Thyroid gland (tissue), 4 donors: ENCODE results near the gene C5orf47. TPM values are rescaled to one million over a fixed set of nuclear protein-coding genes. Genes with fewer than 3 reads are reported as not detected.

Experiments
- DNase-seq, 2 donors: peaks; one replicate each; pipeline ENCODE4 v3.0.0-alpha.2; 2019
- H3K27ac ChIP-seq, 3 donors: fragments of 200-600 bp; sonication (generic); 1 replicate in 2 of 3; 2 replicates in 1 of 3; pipeline ENCODE4 v1.5.1; 2016 to 2019; ENCODE audit warnings: mild to moderate bottlenecking in 1 of 3, moderate library complexity in 1 of 3
- H3K27me3 ChIP-seq: fragments of 200-600 bp; sonication (generic); one replicate; pipeline ENCODE4 v1.5.1; 2019
- H3K36me3 ChIP-seq, 2 donors: fragments of 200-600 bp; sonication (generic); one replicate each; pipeline ENCODE4 v1.5.1; 2016 to 2019
- H3K4me1 ChIP-seq, 2 donors: fragments of 200-600 bp; sonication (generic); one replicate each; pipeline ENCODE4 v1.5.1; 2017 to 2019
- H3K4me3 ChIP-seq, 3 donors: fragments of 200-600 bp; sonication (generic); replicated peaks in 1 of 3; 1 replicate in 2 of 3; 2 replicates in 1 of 3; pipeline ENCODE4 v1.5.1; 2016; ENCODE audit warnings: mild to moderate bottlenecking in 1 of 3
- H3K9me3 ChIP-seq: fragments of 200-600 bp; sonication (generic); one replicate; pipeline ENCODE4 v1.5.1; 2017
- POLR2A ChIP-seq, 2 donors: fragments of 450-650 bp; IDR thresholded peaks; one replicate each; pipeline ENCODE4 v1.6.1; 2017; ENCODE audit warnings: antibody characterized with exemption in 2 of 2, mild to moderate bottlenecking in 2 of 2, moderate library complexity in 1 of 2
- WGBS, 2 donors: methylation state at CpG; one replicate each; pipeline ENCODE4 v1.1.5; 2017; 5-methylcytosine and 5-hydroxymethylcytosine counted together
- intact Hi-C: fragments of 100-400 bp; cut with DNase I; formaldehyde crosslinking; loops from one replicate; pipeline ENCODE4 v1.15.1; 2023
- total RNA-seq, 4 donors: library from RNA; depleted of rRNA; stranded (reverse); fragments of >200 nt; gene quantifications; one replicate each; pipeline ENCODE4 v1.2.3, GENCODE V29; 2016
- TF ChIP-seq, protein P1 (sequence below), 6 experiments: fragments of 200-600 bp in 3 of 6; fragments of 450-650 bp in 3 of 6; sonication (generic) in 3 of 6; IDR thresholded peaks; one replicate each; pipeline ENCODE4 v1.5.1; 2016 to 2019; ENCODE audit warnings: antibody characterized with exemption in 6 of 6, mild to moderate bottlenecking in 2 of 6, inconsistent platforms in 1 of 6, moderate library complexity in 1 of 6

Gene C5orf47
- total RNA-seq, 4 donors from 2014 or later: 0.13 to 0.22 TPM; not detected in 2

GRCh38 chr5:173989432-173990082 is 587 bp downstream of the C5orf47 start:
- H3K4me1 ChIP-seq: no peaks in the 10 kb centered on the region
- no peaks in the 10 kb centered on the region for H3K27me3 ChIP-seq
- H3K9me3 ChIP-seq: no peaks in the 10 kb centered on the region
- 83% methylated on average over 35 to 36 of the region's 41 CpGs for WGBS, 2 donors
- no peak for DNase-seq
- no peak overlapping the region for H3K27ac ChIP-seq
- TF ChIP-seq POLR2A (IDR thresholded peaks at IDR 0.05): no peak
- TF ChIP-seq, protein P1, sequence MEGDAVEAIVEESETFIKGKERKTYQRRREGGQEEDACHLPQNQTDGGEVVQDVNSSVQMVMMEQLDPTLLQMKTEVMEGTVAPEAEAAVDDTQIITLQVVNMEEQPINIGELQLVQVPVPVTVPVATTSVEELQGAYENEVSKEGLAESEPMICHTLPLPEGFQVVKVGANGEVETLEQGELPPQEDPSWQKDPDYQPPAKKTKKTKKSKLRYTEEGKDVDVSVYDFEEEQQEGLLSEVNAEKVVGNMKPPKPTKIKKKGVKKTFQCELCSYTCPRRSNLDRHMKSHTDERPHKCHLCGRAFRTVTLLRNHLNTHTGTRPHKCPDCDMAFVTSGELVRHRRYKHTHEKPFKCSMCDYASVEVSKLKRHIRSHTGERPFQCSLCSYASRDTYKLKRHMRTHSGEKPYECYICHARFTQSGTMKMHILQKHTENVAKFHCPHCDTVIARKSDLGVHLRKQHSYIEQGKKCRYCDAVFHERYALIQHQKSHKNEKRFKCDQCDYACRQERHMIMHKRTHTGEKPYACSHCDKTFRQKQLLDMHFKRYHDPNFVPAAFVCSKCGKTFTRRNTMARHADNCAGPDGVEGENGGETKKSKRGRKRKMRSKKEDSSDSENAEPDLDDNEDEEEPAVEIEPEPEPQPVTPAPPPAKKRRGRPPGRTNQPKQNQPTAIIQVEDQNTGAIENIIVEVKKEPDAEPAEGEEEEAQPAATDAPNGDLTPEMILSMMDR (IDR thresholded peaks at IDR 0.05): no peak
- H3K36me3 ChIP-seq: no peaks in the 10 kb centered on the region
- intact Hi-C loops: no loop called here
- H3K4me3 ChIP-seq: no peak overlapping the region

DNA sequence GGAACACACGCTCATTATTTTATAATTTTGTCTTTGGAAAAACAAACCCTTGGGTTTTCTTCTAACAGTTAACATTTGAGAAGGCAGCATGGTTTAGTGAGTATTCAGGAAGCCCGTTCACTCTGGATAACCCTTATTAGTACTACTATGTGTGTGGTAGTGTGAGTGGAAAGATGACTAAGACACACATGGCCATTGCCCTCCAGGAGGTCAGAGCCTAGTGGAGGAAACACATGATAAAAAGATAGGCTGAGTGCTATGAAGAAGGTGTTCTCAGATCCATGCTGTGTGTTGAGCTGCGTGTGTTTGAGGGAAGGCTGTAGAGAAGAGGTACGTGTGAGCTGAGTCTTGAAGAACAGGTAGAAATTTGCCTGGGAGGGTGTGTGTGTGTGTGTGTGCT is 8.4 kb downstream of the C5orf47 start:
- no peak for DNase-seq
- Histone ChIP-seq H3K4me3 (no peak overlapping the region), H3K27ac (no peak overlapping the region), H3K27me3 (no peaks in the 10 kb centered on the region), H3K36me3 (no peaks in the 10 kb centered on the region), H3K9me3 (no peaks in the 10 kb centered on the region), H3K4me1 (no peaks in the 10 kb centered on the region)
- 75 to 78% methylated on average over 4 of the region's 4 CpGs for WGBS, 2 donors
- no peak for TF ChIP-seq POLR2A (IDR thresholded peaks at IDR 0.05)
- TF ChIP-seq, protein P1 (IDR thresholded peaks at IDR 0.05): no peak
- intact Hi-C loops: no loop called here

DNA sequence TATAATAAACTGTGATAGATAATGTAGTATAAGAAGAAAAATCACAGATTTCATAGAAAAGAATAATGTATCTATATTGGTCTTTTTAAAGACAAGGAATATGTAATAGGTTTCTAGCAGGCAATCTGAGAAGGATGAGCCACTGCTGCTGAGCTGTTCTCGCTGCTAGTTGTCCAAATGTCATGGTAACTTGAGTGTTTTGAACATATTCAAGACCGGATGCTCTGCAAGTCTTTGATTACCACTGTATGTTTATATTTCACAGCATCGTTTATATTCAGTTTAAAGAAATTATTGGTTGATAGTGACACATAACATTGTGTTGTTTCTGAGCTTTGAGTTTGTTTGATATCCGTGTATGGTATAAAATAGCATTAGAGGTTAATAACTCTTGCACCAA is 9.6 kb downstream of the C5orf47 start:
- intact Hi-C loops: no loop called here
- TF ChIP-seq POLR2A (IDR thresholded peaks at IDR 0.05): no peak
- TF ChIP-seq, protein P1 (IDR thresholded peaks at IDR 0.05): no peak
- WGBS, 2 donors: 71 to 79% methylated on average over 4 of the region's 4 CpGs
- DNase-seq: no peak
- no peaks in the 10 kb centered on the region for H3K36me3 ChIP-seq
- no peak overlapping the region for H3K4me3 ChIP-seq
- no peak overlapping the region for H3K27ac ChIP-seq
- H3K27me3 ChIP-seq: no peaks in the 10 kb centered on the region
- no peaks in the 10 kb centered on the region for H3K4me1 ChIP-seq
- H3K9me3 ChIP-seq: no peaks in the 10 kb centered on the region

DNA sequence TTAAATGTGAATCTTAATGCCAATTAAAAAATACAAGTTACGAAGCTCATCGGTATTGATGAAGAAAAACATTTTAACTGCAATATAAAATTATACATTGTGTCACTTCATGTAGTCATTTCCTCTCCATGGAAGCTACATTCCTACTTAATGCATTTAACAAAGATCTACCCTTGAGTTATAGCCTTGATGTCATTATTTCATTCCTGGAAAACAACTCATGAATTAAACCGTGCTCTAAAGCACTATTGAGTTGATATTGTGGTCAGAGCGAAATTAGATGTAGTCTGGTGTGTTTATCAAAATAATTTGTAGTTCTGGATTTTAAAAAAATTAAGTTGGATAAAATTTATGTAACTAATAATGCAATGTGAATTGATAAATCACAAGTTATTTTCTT is 11.1 kb downstream of the C5orf47 start:
- no peaks in the 10 kb centered on the region for H3K36me3 ChIP-seq
- no peaks in the 10 kb centered on the region for H3K4me1 ChIP-seq
- no peak for TF ChIP-seq POLR2A (IDR thresholded peaks at IDR 0.05)
- TF ChIP-seq, protein P1 (IDR thresholded peaks at IDR 0.05): no peak
- no peaks in the 10 kb centered on the region for H3K9me3 ChIP-seq
- no peak for DNase-seq
- intact Hi-C loops: no loop called here
- WGBS, 2 donors: 91 to 93% methylated on average over 4 of the region's 4 CpGs
- H3K27ac ChIP-seq: no peak overlapping the region
- no peaks in the 10 kb centered on the region for H3K27me3 ChIP-seq
- no peak overlapping the region for H3K4me3 ChIP-seq

DNA sequence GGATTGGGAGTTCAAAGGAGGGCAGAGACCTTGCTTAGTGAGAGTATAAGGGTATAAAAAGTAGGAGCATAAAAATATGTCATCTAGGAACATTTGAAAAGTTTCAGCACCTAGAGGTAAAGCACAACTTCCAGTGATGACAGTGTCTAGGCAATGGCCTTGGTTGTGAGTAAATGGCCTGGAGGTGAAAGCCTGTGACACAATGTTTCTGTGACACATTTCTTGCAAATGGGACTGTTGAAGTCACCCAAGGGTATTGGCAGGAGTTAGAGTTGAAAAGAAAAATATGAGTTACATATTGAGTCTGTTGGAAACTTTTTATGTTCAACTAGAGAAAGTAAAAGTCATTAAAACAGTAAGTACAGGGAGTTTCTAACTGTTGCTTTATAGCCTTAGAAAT is 14.8 kb downstream of the C5orf47 start:
- Histone ChIP-seq H3K9me3 (no peaks in the 10 kb centered on the region), H3K27ac (no peak overlapping the region), H3K4me1 (no peaks in the 10 kb centered on the region), H3K36me3 (no peaks in the 10 kb centered on the region), H3K4me3 (no peak overlapping the region), H3K27me3 (no peaks in the 10 kb centered on the region)
- intact Hi-C loops: no loop called here
- TF ChIP-seq POLR2A (IDR thresholded peaks at IDR 0.05): no peak
- TF ChIP-seq, protein P1 (IDR thresholded peaks at IDR 0.05): no peak
- DNase-seq: no peak
